RWPE1 (cell line): Measurements from ENCODE around the gene FAM114A2.

ENCODE experiments used
- CTCF ChIA-PET: fragments of 350-600 bp; sonication (Branson Sonifier 250); formaldehyde crosslinking; extraction: SDS; loops from one replicate; lab custom pipeline; 2021; lab: Yijun Ruan, JAX
- POLR2A ChIA-PET: fragments of 400-600 bp; formaldehyde crosslinking; extraction: SDS; loops from one replicate; lab custom pipeline; 2020; ENCODE audit warnings: antibody characterized with exemption; ENCODE audit not compliant: low non-redundant PET; lab: Yijun Ruan, JAX
- DNase-seq: peaks from one replicate; pipeline ENCODE4 v3.0.0; 2012; ENCODE audit warnings: low spot score
- H3K27ac ChIP-seq: fragments of 450-650 bp; 2 replicates; pipeline ENCODE4 v1.5.1; 2017
- TF ChIP-seq, protein P1 (sequence below): fragments of 450-650 bp; conservative IDR thresholded peaks from 2 replicates; pipeline ENCODE4 v1.5.1; 2017; ENCODE audit warnings: low read depth, mild to moderate bottlenecking

Gene FAM114A2

DNA sequence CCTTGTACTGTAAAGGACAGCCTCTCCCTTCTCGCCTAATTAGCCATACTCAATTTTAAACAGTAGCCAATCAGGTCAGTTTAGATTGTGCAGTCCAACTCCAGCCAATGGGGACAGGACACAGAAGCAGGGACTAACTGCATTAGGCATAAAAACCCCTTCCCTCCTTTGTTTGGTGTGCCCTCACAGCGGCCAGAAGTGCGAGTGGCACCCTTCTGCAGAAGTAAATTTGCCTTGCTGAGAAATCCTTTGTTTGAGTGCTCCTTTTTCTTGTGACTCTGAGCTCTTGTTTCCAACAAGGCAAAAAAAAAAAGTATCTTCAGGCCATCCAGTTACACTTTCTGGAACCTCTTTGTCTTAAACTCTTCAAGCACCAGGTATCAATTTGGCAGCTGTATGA is 97.4 kb downstream of the FAM114A2 start:
- TF ChIP-seq, protein P1, sequence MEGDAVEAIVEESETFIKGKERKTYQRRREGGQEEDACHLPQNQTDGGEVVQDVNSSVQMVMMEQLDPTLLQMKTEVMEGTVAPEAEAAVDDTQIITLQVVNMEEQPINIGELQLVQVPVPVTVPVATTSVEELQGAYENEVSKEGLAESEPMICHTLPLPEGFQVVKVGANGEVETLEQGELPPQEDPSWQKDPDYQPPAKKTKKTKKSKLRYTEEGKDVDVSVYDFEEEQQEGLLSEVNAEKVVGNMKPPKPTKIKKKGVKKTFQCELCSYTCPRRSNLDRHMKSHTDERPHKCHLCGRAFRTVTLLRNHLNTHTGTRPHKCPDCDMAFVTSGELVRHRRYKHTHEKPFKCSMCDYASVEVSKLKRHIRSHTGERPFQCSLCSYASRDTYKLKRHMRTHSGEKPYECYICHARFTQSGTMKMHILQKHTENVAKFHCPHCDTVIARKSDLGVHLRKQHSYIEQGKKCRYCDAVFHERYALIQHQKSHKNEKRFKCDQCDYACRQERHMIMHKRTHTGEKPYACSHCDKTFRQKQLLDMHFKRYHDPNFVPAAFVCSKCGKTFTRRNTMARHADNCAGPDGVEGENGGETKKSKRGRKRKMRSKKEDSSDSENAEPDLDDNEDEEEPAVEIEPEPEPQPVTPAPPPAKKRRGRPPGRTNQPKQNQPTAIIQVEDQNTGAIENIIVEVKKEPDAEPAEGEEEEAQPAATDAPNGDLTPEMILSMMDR, result no peak
- ChIA-PET POLR2A (no interaction called here), CTCF (no interaction called here)
- no peak overlapping the region for H3K27ac ChIP-seq
- DNase-seq, result no peak
